Liver (tissue), 3 donors: ENCODE measurements around the gene MBNL2.
A peak's percentile ranks its signal among the peaks of the same experiment; 100 is the strongest.

ENCODE experiments used
- CTCF ChIP-seq: fragments of 150-350 bp; IDR thresholded peaks from 2 replicates; pipeline ENCODE4 v1.5.1; 2017; ENCODE audit warnings: improper control_type of control experiment, low read depth, low read length; ENCODE audit not compliant: missing input control
- RXRA ChIP-seq, 2 donors: IDR thresholded peaks; 2 replicates each; pipeline ENCODE4 v1.6.1; 2017 to 2018; ENCODE audit warnings: antibody characterized with exemption in 2 of 2, mild to moderate bottlenecking in 1 of 2
- YY1 ChIP-seq: IDR thresholded peaks from 2 replicates; pipeline ENCODE4 v1.6.1; 2016; ENCODE audit warnings: antibody characterized with exemption, mild to moderate bottlenecking
- ZBTB33 ChIP-seq: IDR thresholded peaks from 2 replicates; pipeline ENCODE4 v1.6.1; 2016; ENCODE audit warnings: antibody characterized with exemption
- donor health status: healthy.
- donor health status: healthy.

- TF ChIP-seq YY1 (peak; percentile 64), ZBTB33 (no peak), CTCF (no peak), RXRA (IDR thresholded peaks at IDR 0.05) (no peak)
These were observed 22.9 kb downstream of the MBNL2 start for GRCh38 chr13:97245011-97245410.
